Esophagus squamous epithelium (tissue), 5 donors: ENCODE measurements around the gene SLC43A3. TPM values are rescaled to one million over a fixed set of nuclear protein-coding genes. Genes with fewer than 3 reads are reported as not detected.

Experiments
- DNase-seq: peaks from one replicate; lab custom pipeline; 2025; lab: John Stamatoyannopoulos, UW
- H3K27ac ChIP-seq, 4 donors: fragments of 200-600 bp; sonication (generic); one replicate each; pipeline ENCODE4 v1.5.1; 2016 to 2019; ENCODE audit warnings: mild to moderate bottlenecking in 1 of 4
- H3K27me3 ChIP-seq, 4 donors: fragments of 200-600 bp; sonication (generic); 1 replicate in 3 of 4; 2 replicates in 1 of 4; pipeline versions ENCODE4 v1.5.1 to v1.6.0; 2017 to 2021; ENCODE audit warnings: antibody characterized with exemption in 1 of 4
- H3K36me3 ChIP-seq, 3 donors: fragments of 200-600 bp; sonication (generic); one replicate each; pipeline ENCODE4 v1.5.1; 2016 to 2019
- H3K4me1 ChIP-seq, 3 donors: fragments of 200-600 bp; sonication (generic); one replicate each; pipeline ENCODE4 v1.5.1; 2017 to 2019
- H3K4me3 ChIP-seq, 4 donors: fragments of 200-600 bp; sonication (generic); 1 replicate in 3 of 4; 2 replicates in 1 of 4; pipeline ENCODE4 v1.5.1; 2016 to 2019; ENCODE audit warnings: mild to moderate bottlenecking in 2 of 4, moderate library complexity in 1 of 4
- H3K9me3 ChIP-seq, 3 donors: fragments of 200-600 bp; sonication (generic); one replicate each; pipeline ENCODE4 v1.5.1; 2016 to 2019
- POLR2A ChIP-seq, 4 donors: fragments of 450-650 bp; IDR thresholded peaks; one replicate each; pipeline ENCODE4 v1.6.1; 2017; ENCODE audit warnings: antibody characterized with exemption in 4 of 4, mild to moderate bottlenecking in 4 of 4, moderate library complexity in 3 of 4
- WGBS, 2 donors: methylation state at CpG; one replicate each; pipeline ENCODE4 v1.1.5; 2018; 5-methylcytosine and 5-hydroxymethylcytosine counted together
- intact Hi-C: fragments of 100-400 bp; cut with DNase I; formaldehyde crosslinking; loops from one replicate; pipeline ENCODE4 v1.15.0; 2022
- total RNA-seq, 4 donors: library from RNA; depleted of rRNA; stranded (reverse); fragments of >200 nt; gene quantifications; one replicate each; pipeline ENCODE4 v1.1.0, GENCODE V29; 2016
- TF ChIP-seq, protein P1 (sequence below), 6 experiments: fragments of 450-650 bp in 4 of 6; fragments of 200-600 bp in 2 of 6; sonication (generic) in 2 of 6; IDR thresholded peaks; one replicate each; pipeline ENCODE4 v1.5.1; 2016 to 2019; ENCODE audit warnings: antibody characterized with exemption in 6 of 6, mild to moderate bottlenecking in 4 of 6, moderate library complexity in 4 of 6
- donor health status: DM: yes; HTN: yes; CAD: no.

SLC43A3 gene
- total RNA-seq, 4 donors from 2014 or later: 54.1 to 90.9 (median 75.6) TPM

DNA sequence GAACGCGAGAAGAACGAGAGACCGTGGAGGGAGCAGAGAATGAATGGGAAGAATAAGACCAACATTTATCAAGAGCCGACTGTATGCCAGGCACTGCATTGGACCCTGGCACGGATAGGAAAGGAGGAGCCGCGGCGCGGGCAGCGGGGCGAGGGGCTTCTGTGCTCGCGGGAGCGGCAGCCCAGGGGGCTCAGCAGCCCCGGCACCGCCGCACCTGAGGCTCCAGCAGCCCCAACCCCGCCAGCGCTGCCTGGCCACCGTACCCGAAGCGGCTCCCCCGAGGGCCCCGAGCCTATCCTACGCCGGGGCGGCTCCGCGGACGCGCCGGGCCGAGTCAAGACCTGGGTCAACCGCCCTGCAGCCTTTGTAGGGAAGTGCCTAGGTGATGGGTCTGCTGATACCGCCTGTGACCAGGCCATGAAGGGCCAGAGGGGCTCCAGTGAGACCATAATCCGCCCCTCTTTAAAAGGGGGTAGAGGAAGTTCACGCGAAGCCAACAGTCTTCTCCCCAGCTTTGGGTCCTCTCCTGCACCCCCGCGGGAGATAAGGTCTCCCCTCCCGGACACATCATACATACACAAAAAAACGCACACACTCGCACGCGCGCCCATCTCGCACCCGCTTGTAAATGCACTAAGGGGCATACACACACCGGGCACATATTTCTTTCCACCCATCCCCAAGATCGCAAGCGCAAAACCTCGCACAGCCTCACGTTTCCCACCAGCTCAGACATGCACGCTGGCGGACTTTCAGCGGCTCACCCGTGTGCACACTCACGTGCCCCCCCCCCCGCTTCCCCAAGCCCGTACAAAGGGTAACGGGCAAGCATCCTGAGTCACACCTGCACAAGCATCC, 32.5 kb upstream of the SLC43A3 start:
- no peak for TF ChIP-seq POLR2A (IDR thresholded peaks at IDR 0.05)
- TF ChIP-seq, protein P1, sequence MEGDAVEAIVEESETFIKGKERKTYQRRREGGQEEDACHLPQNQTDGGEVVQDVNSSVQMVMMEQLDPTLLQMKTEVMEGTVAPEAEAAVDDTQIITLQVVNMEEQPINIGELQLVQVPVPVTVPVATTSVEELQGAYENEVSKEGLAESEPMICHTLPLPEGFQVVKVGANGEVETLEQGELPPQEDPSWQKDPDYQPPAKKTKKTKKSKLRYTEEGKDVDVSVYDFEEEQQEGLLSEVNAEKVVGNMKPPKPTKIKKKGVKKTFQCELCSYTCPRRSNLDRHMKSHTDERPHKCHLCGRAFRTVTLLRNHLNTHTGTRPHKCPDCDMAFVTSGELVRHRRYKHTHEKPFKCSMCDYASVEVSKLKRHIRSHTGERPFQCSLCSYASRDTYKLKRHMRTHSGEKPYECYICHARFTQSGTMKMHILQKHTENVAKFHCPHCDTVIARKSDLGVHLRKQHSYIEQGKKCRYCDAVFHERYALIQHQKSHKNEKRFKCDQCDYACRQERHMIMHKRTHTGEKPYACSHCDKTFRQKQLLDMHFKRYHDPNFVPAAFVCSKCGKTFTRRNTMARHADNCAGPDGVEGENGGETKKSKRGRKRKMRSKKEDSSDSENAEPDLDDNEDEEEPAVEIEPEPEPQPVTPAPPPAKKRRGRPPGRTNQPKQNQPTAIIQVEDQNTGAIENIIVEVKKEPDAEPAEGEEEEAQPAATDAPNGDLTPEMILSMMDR (IDR thresholded peaks at IDR 0.05): no peak
- peak overlapping the region; percentile 6 to 72 (median 44) for H3K4me3 ChIP-seq
- peaks cover 37 to 46% (median 40%) of the 10 kb centered on the region in 3 donors for H3K4me1 ChIP-seq
- no peak overlapping the region for H3K27ac ChIP-seq
- no peaks in the 10 kb centered on the region for H3K36me3 ChIP-seq
- 0% methylated on average over 27 to 30 of the region's 62 CpGs for WGBS, 2 donors
- peaks cover 0 to 68% (median 3%) of the 10 kb centered on the region in 4 donors for H3K27me3 ChIP-seq
- intact Hi-C loops: loop anchor here (5.0 kb wide), 1 partner anchor 63 kb away; no protein-coding TSS in a partner anchor
- no peak for DNase-seq
- H3K9me3 ChIP-seq: no peaks in the 10 kb centered on the region

DNA sequence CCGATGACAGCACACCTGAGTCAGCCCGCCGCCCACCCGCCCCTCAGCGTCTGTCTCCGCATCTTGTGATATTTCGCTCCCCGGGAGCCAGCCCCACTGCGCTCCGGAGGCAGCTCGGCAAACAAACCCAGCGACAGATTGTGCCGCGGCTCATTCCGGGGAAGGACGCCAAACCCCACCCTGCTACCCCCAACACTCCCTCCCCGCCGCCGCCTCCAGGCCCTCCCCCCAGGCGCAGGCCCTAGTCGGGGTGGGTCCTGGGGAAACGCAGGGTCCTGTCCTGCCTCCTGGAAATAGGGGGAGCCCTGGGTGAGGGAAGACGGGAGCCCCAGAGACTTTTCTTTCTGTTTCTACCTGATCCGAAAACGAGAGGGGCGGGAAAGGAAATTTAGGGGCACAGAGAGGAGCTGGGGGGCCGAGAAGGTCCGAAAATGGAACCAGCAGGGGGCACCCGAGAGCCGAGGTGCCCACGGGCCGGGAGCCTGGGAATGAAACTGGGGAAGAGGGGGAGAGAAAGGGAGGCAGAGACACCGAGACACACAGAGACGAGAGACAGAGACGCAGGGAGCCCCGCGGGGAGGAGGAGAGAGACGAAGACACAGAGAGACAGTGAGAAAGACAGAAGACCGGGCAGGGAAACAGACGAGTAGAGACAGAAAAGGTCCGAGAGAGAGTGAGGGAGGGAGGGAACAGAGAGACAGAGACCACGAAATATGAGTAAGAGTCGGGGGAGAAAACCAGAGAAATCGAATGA, 31.7 kb upstream of the SLC43A3 start:
- intact Hi-C loops: loop anchor here (5.0 kb wide), 1 partner anchor 64 kb away; no protein-coding TSS in a partner anchor
- no peak for DNase-seq
- Histone ChIP-seq H3K4me3 (peak overlapping the region; percentile 6 to 72 (median 44)), H3K4me1 (peaks cover 37 to 46% (median 40%) of the 10 kb centered on the region in 3 donors), H3K36me3 (no peaks in the 10 kb centered on the region), H3K9me3 (no peaks in the 10 kb centered on the region), H3K27ac (peak overlapping the region in 2 of 4 donors; percentile 5 to 6), H3K27me3 (peaks cover 0 to 63% (median 3%) of the 10 kb centered on the region in 4 donors)
- TF ChIP-seq POLR2A (IDR thresholded peaks at IDR 0.05): no peak
- TF ChIP-seq, protein P1 (IDR thresholded peaks at IDR 0.05): peak; percentile 63 to 82 (median 76)
- WGBS, 2 donors: 0 to 2% methylated on average over 18 to 23 of the region's 44 CpGs

DNA sequence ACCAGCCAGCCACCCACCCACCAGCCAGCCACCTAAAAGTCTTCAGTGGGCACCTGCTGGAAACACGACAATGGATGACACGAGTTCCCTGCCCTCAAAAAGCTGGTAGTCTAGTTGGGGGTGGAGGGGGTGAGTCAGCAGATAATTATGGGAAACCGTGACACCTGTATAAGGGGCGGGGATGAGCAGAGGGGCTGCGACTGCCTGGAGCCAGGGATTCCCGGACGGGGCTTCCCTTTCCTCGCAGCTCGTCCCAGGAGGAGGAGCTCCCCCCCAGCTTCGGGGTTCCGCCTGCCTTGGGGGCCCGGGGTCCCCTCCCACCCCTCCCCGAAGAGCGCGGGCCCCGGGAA, 31.1 kb upstream of the SLC43A3 start:
- peak overlapping the region; percentile 6 to 72 (median 44) for H3K4me3 ChIP-seq
- H3K27ac ChIP-seq: peak overlapping the region in 2 of 4 donors; percentile 5 to 6
- H3K4me1 ChIP-seq: peaks cover 37 to 46% (median 40%) of the 10 kb centered on the region in 3 donors
- peaks cover 0 to 63% (median 3%) of the 10 kb centered on the region in 4 donors for H3K27me3 ChIP-seq
- TF ChIP-seq, protein P1 (IDR thresholded peaks at IDR 0.05): no peak
- no peak for TF ChIP-seq POLR2A (IDR thresholded peaks at IDR 0.05)
- WGBS, 2 donors: 5 to 6% methylated on average over 4 to 14 of the region's 16 CpGs
- no peaks in the 10 kb centered on the region for H3K36me3 ChIP-seq
- intact Hi-C loops: loop anchor here (5.0 kb wide), 1 partner anchor 64 kb away; no protein-coding TSS in a partner anchor
- no peak for DNase-seq
- no peaks in the 10 kb centered on the region for H3K9me3 ChIP-seq

- Histone ChIP-seq H3K27me3 (peaks cover 0 to 60% (median 3%) of the 10 kb centered on the region in 4 donors), H3K4me1 (peaks cover 37 to 46% (median 40%) of the 10 kb centered on the region in 3 donors), H3K9me3 (no peaks in the 10 kb centered on the region), H3K27ac (no peak overlapping the region), H3K4me3 (peak overlapping the region in 1 of 4 donors; percentile 72), H3K36me3 (no peaks in the 10 kb centered on the region)
- TF ChIP-seq, protein P1 (IDR thresholded peaks at IDR 0.05): no peak
- TF ChIP-seq POLR2A (IDR thresholded peaks at IDR 0.05): no peak
- no peak for DNase-seq
- intact Hi-C loops: loop anchor here (5.0 kb wide), 1 partner anchor 65 kb away; no protein-coding TSS in a partner anchor
- 0 to 5% methylated on average over 2 to 6 of the region's 7 CpGs for WGBS, 2 donors
Measured at GRCh38 chr11:57457643-57458023, 30.7 kb upstream of the SLC43A3 start.
